ENCODE results near the gene TNFSF8.

Gene TNFSF8

DNA sequence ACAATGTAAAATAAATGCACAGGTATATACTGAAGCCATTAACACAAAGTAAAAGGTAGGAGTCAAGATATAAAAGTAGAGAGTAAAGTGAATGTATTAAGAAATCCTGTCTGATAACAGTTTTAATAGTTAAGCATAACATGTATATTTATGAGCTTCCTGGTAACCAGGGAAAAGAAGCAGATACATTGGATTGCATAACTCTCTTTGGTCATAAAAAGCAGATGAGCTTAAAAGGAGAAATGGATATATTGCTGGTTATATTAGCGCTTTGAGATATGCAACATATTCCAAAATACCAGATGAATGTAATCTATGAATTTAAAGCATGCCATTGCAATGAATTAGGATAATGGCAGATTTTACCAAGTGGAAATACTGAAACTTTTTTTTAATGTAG is 6.2 kb upstream of the TNFSF8 start:
- DNase-seq (ENCODE audit: low read depth) = no peak

DNA sequence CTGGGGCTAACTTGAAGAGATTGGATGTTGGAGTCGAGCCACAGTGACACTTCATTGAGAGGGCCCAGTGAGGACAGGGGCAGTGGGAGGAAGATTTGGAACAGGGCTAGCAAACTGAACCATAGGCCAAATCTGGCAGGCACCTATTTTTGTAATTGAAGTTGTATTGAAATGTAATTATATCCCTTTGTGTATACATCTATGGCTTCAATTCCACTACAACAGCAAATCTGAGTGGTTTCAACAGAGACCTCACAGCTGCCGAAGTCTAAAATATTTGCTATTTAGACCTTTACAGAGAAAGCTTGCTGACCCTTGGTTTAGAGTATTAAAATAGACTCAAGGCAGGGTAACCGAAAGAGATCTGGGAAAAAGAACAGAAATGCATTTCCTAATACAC is 4.7 kb upstream of the TNFSF8 start:
- no peak for DNase-seq (ENCODE audit: low read depth)

- DNase-seq (ENCODE audit: low read depth) = no peak
These were observed 2.1 kb upstream of the TNFSF8 start for GRCh38 chr9:114932502-114932901.

- DNase-seq (ENCODE audit: low read depth) = no peak
These were observed 1.0 kb upstream of the TNFSF8 start for GRCh38 chr9:114931407-114931806.

- no peak for DNase-seq (ENCODE audit: low read depth)
These were observed 1.2 kb downstream of the TNFSF8 start for GRCh38 chr9:114929201-114929600.

GRCh38 chr9:114928671-114929070 is 1.7 kb downstream of the TNFSF8 start:
- DNase-seq (ENCODE audit: low read depth) = no peak

GRCh38 chr9:114928136-114928535 is 2.3 kb downstream of the TNFSF8 start:
- no peak for DNase-seq (ENCODE audit: low read depth)

DNA sequence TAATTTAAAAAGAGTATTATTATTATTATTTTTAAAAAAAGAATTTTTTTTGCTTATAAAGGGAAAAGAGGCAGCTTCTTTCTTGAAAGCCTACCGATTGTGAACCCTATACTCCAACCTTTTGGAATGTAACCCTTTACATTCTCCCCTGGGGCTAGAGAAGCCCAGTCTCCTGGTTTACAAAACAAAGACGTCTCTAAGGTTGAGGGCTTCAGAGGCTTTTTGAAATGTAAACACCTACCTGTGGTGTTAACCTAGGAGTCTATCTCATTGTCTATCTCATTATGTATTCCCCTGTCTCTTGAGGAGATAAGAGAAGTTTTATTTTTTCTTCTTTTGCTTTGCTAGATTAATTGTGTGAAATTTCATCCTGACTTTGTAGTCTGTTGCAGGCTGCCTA is 4.7 kb downstream of the TNFSF8 start:
- no peak for DNase-seq (ENCODE audit: low read depth)

GRCh38 chr9:114925039-114925438 is 5.4 kb downstream of the TNFSF8 start:
- DNase-seq (ENCODE audit: low read depth) = no peak

- DNase-seq (ENCODE audit: low read depth) = no peak
These were observed 6.1 kb downstream of the TNFSF8 start for GRCh38 chr9:114924327-114924726.

DNA sequence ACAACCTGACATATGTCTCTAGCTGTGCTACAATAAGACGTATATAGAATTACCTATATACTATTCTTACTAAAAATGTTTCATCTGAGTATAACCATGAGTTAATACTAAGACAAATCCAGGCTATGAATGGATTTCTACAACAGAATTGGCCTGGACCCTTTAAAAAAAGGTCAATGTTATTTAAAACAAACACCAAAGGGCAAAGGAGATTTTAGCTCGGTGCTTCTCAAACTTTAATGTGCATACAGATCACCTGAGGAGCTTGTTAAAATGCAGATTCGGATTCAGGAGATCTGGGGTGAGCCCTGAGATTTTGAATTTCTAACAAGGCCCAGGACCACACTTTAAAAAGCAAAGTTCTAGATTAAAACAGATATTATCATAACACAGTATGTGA is 6.5 kb downstream of the TNFSF8 start:
- no peak for DNase-seq (ENCODE audit: low read depth)

GRCh38 chr9:114921171-114921570 is 9.2 kb downstream of the TNFSF8 start:
- DNase-seq (ENCODE audit: low read depth) = no peak

GRCh38 chr9:114919611-114920010 is 10.8 kb downstream of the TNFSF8 start:
- no peak for DNase-seq (ENCODE audit: low read depth)

GRCh38 chr9:114916481-114916880 is 13.9 kb downstream of the TNFSF8 start:
- no peak for DNase-seq (ENCODE audit: low read depth)

DNA sequence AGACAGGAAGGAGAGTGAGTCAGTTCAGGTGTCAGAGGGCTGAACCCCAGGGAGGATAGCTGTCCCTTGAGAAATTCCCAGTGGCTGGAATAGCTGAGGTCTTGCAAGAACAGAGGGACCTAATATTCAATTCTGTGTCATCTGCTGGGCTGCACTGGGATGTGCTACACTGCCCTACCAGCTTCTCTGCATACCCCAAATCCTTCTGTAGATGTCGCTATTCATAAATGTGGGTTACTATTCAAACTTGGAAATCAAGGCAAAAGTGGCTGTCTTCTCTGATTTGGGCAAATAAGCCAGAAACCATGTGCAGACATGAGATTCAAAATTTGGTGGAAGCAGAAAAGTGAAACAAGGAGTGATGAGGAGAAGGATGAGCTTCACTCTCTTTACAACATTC is 16.3 kb downstream of the TNFSF8 start:
- no peak for DNase-seq (ENCODE audit: low read depth)

- no peak for DNase-seq (ENCODE audit: low read depth)
These were observed 16.7 kb downstream of the TNFSF8 start for GRCh38 chr9:114913656-114914055.

DNA sequence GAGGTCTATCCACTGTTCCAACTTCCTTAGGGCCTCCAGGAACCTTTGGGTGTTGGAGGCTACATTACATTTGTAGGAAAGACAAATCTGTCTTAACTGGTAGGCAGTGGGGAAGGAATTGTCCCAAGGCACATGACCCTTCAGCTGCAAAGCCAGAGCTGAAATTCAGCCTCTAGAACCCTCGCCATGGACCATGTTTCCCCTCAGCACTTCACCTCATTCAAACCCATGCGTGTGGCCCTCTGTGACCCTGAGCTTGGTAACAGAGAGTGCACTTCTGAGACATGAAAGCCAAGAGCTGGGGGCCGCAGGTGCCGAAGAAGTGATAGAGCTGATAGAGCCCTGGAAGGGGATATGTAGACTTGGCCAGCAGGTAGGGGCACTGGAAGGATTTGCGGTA is 17.2 kb downstream of the TNFSF8 start:
- no peak for DNase-seq (ENCODE audit: low read depth)

DNA sequence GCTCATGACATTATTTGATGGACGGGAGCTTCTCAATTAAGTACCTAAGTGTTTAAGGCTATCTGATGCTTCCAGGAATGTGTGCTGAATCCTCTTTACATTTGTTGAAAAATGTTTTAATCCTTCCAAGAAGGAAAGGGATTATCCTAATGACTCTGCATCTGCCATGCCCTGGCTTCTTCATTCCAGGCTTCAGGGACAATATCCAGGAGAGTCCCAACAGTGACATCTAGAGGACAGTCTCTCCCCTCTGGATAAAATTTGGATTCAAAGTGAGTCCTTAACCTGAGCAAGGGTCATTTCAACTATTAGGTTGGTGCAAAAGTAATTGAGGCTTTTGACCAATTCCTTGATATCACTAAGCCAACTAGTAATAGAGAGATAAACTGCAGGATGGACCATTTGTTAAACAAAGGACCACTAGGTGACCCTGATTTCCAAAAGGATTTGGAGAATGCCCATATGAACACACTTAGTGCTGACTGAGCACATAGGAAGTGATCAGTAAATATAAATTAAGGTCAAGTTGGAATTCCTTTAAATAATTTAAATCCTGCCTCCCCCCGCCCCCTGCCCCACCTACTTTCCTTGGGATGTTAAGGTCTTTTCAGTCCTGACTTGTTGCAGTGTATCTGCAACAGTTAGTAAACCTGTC is 19.1 kb downstream of the TNFSF8 start:
- no peak for DNase-seq (ENCODE audit: low read depth)

- DNase-seq (ENCODE audit: low read depth) = no peak
These were observed 19.9 kb downstream of the TNFSF8 start for GRCh38 chr9:114910541-114910940.

DNA sequence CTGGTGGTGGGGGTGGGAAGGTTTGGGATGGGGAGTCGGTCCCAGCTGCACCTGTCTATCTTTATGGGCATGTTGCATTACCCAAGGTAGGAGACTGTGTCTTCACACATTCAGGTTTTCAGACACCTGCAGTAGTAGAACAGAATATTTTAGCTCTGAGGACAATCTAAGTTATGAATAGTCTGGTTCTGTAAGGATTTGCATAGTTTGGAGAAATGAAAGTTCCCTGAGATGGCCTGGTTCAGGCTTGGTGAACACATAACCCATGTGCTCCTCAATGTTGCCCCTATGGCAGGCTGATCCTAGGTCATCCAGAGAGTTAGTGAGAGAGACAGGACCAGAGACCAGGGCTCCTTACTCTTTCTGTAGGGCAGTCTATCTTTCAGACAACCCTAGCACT is 20.7 kb downstream of the TNFSF8 start:
- DNase-seq (ENCODE audit: low read depth) = no peak

- DNase-seq (ENCODE audit: low read depth) = no peak
These were observed 21.5 kb downstream of the TNFSF8 start for GRCh38 chr9:114908805-114909448.

DNA sequence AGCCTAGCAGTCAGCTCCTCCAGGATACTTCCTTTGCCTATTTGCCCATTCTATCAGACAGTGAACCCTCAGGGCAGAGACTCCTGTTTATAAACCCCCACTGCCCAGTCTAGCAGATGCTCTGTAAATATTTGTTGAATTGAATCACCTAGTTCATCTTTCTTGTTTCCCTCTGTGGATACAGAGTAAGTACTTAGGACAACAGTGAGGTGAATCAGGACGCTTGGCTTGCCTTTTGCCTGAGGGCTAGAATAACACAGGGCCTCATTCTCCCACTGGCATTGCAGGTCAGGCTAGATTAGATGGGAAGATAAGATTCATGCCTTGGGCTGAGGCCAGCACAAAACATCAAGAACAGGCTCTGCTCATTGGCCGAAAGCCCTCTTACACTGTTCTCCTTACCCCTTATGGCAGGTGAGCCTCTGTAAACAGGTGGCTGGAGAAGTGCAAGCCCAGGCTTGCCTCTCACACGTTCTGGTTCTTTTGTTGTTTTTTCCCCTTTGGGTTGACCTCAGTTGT is 22.2 kb downstream of the TNFSF8 start:
- no peak for DNase-seq (ENCODE audit: low read depth)

- no peak for DNase-seq (ENCODE audit: low read depth)
These were observed 23.3 kb downstream of the TNFSF8 start for GRCh38 chr9:114906922-114907571.
